Activated T-helper 1 cell treated with anti-CD3 and anti-CD28 coated beads, Interleukin-12 subunit alpha, Interleukin-12 subunit beta, Interleukin-2, Interleukin-4 antibody, amounts not matched to agents 30 ng/mL and 10 ng/mL and 1 ng/mL, durations not matched to agents 14 hours and 24 hours and 36 hours (primary cell): ENCODE results near the gene CMSS1. TPM values are rescaled to one million over a fixed set of nuclear protein-coding genes. Genes with fewer than 3 reads are reported as not detected.

Experiments used
- DNase-seq: peaks from one replicate; pipeline ENCODE4 v3.0.0; 2021; ENCODE audit warnings: low spot score
- H3K27ac Mint-ChIP-seq: one replicate; pipeline ENCODE4 v1.8.0; 2021; ENCODE audit warnings: mild to moderate bottlenecking, mixed read lengths
- H3K27me3 Mint-ChIP-seq: one replicate; pipeline ENCODE4 v1.8.0; 2022; ENCODE audit warnings: mild to moderate bottlenecking, moderate library complexity, mixed read lengths; ENCODE audit not compliant: insufficient read depth
- H3K36me3 Mint-ChIP-seq: one replicate; pipeline ENCODE4 v1.8.0; 2021; ENCODE audit warnings: low read depth, mixed read lengths
- H3K4me1 Mint-ChIP-seq: one replicate; pipeline ENCODE4 v1.8.0; 2021; ENCODE audit warnings: low read depth, mixed read lengths
- H3K4me3 Mint-ChIP-seq: one replicate; pipeline ENCODE4 v1.8.0; 2021; ENCODE audit warnings: mild to moderate bottlenecking, moderate library complexity, mixed read lengths
- H3K9me3 Mint-ChIP-seq: one replicate; pipeline ENCODE4 v1.8.0; 2021; ENCODE audit warnings: mixed read lengths
- intact Hi-C: fragments of 100-400 bp; cut with micrococcal nuclease; formaldehyde crosslinking; loops from one replicate; pipeline ENCODE4 v1.15.1; 2024
- total RNA-seq: library from RNA; stranded (reverse); gene quantifications from 2 replicates; pipeline ENCODE4 v1.2.3, GENCODE V29; 2022

CMSS1 gene
- total RNA-seq, 1 donor from 2014 or later: 108 TPM

- intact Hi-C loops: no loop called here
- Mint-ChIP-seq H3K27me3 (no peaks in the 10 kb centered on the region), H3K27ac (no peak overlapping the region), H3K4me1 (peaks cover 19% of the 10 kb centered on the region), H3K36me3 (peaks cover 8% of the 10 kb centered on the region), H3K9me3 (no peaks in the 10 kb centered on the region), H3K4me3 (no peak overlapping the region)
- no peak for DNase-seq
Observed at GRCh38 chr3:100001526-100002270, 184.0 kb downstream of the CMSS1 start.

DNA sequence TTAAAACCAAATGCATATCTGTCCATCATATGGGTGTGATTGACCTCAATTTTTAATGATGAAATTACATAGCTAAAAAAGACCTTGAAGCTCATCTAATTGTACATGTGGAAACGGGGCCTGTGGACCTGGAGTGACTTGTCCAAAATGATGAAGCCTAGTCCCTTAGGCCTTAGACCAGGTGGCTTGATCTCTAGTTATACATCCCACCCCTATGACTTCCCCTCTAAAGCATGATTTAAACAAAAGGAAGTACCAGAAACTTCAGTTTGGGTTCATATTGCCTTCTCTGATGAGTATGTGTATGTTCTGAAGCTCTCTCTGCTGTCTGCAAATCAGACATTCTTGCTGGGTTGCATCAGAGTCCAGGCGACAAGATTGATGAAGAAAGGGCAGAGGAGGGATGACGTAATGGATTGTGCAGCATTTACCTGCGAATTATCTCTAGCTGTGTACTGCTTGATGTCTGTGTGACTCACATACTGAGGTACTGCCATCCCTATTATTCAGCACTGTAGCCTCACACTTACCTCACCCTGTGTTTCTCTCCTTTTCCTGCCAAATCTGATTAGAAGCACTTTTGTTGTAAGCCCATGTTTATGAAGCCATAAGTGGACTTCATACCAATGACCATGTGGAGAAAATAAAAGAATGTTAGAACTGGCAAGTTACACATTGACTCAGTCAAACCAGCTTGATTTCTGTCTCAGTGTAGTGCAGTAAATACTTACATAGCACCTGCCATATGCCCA is 185.1 kb downstream of the CMSS1 start:
- H3K27me3 Mint-ChIP-seq: no peaks in the 10 kb centered on the region
- H3K36me3 Mint-ChIP-seq: peaks cover 8% of the 10 kb centered on the region
- DNase-seq: no peak
- peaks cover 19% of the 10 kb centered on the region for H3K4me1 Mint-ChIP-seq
- intact Hi-C loops: no loop called here
- no peak overlapping the region for H3K27ac Mint-ChIP-seq
- H3K9me3 Mint-ChIP-seq: no peaks in the 10 kb centered on the region
- no peak overlapping the region for H3K4me3 Mint-ChIP-seq

DNA sequence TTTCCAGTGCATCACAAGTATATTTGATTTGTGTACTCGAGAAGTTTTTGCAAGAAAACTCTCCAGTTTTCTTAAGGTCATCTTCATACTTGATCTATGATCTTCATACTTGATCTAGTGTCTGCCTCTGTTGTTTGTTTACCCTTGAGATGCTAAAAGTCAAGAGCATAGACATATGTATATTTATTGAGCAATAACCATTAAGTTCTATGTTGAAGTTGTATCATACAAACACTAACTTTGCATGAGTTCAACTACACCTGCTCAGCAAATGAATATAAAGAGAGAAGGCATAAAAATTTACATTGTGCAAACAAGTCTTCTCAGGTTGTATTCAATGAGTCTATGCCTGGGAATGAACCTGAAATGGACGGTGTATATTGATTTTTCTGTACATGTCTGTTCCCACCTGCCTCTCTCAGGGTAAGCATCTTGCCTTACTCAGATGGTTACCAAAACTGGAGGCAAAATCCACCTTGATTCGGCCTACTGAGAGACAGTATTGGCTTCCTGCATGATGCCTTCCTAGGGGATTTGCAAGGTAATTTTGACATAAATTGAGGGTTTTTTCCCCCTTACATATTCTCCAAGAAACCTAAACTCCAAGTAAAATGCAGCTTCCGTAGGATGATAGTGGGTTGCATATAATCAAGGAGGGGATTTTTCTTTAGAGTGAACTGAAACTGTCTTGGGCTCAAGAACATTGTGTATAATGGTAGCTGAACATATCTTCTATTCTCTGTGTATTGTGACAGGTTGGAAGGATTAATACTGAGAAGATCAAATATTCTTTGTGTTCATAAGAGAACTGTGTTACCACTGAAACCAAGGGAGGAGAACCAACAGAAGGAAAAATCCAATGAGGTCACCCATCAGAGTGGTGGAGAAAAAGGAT is 186.2 kb downstream of the CMSS1 start:
- no peak overlapping the region for H3K27ac Mint-ChIP-seq
- peaks cover 8% of the 10 kb centered on the region for H3K36me3 Mint-ChIP-seq

GRCh38 chr3:100004931-100005330 is 187.3 kb downstream of the CMSS1 start:
- Mint-ChIP-seq H3K36me3 (peaks cover 8% of the 10 kb centered on the region), H3K4me3 (no peak overlapping the region), H3K4me1 (peaks cover 23% of the 10 kb centered on the region), H3K9me3 (no peaks in the 10 kb centered on the region), H3K27me3 (no peaks in the 10 kb centered on the region), H3K27ac (no peak overlapping the region)
- no peak for DNase-seq
- intact Hi-C loops: no loop called here

More for the DNA sequence above, 186.2 kb downstream of the CMSS1 start:
- no peaks in the 10 kb centered on the region for H3K9me3 Mint-ChIP-seq
- H3K4me1 Mint-ChIP-seq: peaks cover 19% of the 10 kb centered on the region
- no peak for DNase-seq
- intact Hi-C loops: no loop called here
- H3K27me3 Mint-ChIP-seq: no peaks in the 10 kb centered on the region
- no peak overlapping the region for H3K4me3 Mint-ChIP-seq

DNA sequence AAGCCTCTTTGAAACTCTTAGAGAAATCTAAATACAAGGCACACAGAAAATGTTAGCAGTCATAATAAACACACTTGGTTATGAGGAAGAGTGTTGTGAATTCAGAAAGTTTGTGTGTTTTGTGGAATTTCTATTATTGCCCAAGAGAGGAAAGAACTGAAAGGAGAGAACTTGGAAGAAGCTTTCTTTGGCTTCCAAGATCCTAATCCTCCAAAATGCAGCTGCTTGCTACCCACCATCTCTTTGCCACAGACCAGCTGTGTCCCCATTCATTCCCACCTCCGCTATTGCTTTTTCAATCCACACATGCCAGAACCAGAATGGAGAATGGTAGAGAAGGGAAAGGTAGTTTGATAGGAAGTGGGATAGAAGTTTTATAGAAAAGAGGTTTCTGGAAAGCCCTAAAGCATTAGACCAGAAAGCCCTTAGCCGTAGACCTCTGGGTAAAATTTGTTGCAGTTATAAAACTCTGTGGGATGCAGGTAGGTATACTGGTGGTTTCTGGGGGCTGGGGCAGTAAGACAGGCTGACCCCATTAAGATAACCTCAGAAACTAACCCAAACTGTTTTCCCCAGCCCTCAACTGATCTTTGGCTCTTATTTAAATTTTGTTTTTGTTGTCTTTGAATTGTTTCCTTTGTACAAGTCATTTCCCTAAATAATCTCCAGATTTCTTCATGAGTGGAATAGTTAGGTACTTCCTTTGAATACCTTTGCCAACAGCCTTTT is 188.2 kb downstream of the CMSS1 start:
- Mint-ChIP-seq H3K36me3 (peaks cover 8% of the 10 kb centered on the region), H3K9me3 (no peaks in the 10 kb centered on the region), H3K27ac (no peak overlapping the region), H3K4me1 (peaks cover 26% of the 10 kb centered on the region), H3K27me3 (no peaks in the 10 kb centered on the region), H3K4me3 (no peak overlapping the region)
- DNase-seq: no peak
- intact Hi-C loops: no loop called here

GRCh38 chr3:100006570-100007271 is 189.1 kb downstream of the CMSS1 start:
- Mint-ChIP-seq H3K4me3 (no peak overlapping the region), H3K36me3 (peaks cover 9% of the 10 kb centered on the region), H3K27ac (no peak overlapping the region), H3K4me1 (peaks cover 26% of the 10 kb centered on the region), H3K27me3 (no peaks in the 10 kb centered on the region), H3K9me3 (no peaks in the 10 kb centered on the region)
- intact Hi-C loops: no loop called here
- DNase-seq: no peak

- Mint-ChIP-seq H3K36me3 (peaks cover 9% of the 10 kb centered on the region), H3K27me3 (no peaks in the 10 kb centered on the region), H3K4me1 (peaks cover 24% of the 10 kb centered on the region), H3K27ac (no peak overlapping the region), H3K4me3 (no peak overlapping the region), H3K9me3 (no peaks in the 10 kb centered on the region)
- DNase-seq: no peak
- intact Hi-C loops: no loop called here
Observed at GRCh38 chr3:100007313-100007712, 189.7 kb downstream of the CMSS1 start.

DNA sequence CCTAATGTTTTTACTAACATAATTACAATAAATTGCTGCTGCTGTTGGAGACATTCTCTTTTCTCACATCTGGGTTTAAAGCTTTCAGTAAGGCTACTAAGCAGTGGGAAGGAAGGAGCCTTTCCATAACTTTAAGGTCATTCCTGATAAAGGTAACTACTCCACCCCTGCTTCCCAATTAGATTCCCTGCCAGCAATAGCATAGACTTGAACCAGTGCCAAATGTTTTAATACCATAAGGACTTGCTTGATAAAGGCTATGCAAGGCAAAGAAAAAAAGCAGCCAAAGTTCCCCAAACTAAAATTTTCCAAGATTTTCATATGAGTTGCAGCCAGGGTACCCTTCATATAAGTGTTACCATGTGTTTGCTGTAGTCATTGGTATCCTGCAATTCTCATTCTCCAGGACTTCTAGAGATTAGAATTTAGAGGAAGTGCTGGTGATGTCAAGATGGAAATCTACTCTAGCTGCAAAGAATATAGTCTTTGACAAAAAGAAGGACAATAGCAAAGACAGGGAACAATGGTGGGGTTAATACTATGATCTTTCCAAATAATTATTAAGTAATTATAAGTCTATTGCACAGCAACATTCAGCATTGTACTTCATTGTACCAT is 190.5 kb downstream of the CMSS1 start:
- Mint-ChIP-seq H3K4me3 (no peak overlapping the region), H3K27me3 (no peaks in the 10 kb centered on the region), H3K9me3 (no peaks in the 10 kb centered on the region), H3K27ac (no peak overlapping the region), H3K36me3 (peaks cover 9% of the 10 kb centered on the region), H3K4me1 (peaks cover 15% of the 10 kb centered on the region)
- intact Hi-C loops: no loop called here
- DNase-seq: no peak

- Mint-ChIP-seq H3K36me3 (peaks cover 3% of the 10 kb centered on the region), H3K9me3 (no peaks in the 10 kb centered on the region), H3K4me1 (peaks cover 14% of the 10 kb centered on the region), H3K27ac (no peak overlapping the region), H3K4me3 (no peak overlapping the region), H3K27me3 (no peaks in the 10 kb centered on the region)
- no peak for DNase-seq
- intact Hi-C loops: no loop called here
Observed at GRCh38 chr3:100009276-100010086, 191.8 kb downstream of the CMSS1 start.

DNA sequence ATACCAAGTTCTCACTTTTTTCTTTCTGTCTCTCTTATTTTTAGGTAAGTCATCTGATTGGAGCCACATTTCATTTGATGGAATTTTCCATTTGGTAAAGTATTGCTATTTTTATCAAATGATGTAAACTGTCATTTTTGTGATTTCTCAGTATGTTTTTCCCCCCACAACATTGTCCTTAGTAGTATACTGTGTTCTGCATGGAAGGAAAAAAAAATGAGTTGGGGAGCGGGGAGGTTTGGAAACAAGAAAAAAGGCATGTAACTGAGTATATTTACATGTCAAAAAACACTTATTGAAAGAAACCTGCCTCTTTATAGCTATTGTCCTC is 192.4 kb downstream of the CMSS1 start:
- no peaks in the 10 kb centered on the region for H3K27me3 Mint-ChIP-seq
- intact Hi-C loops: no loop called here
- H3K36me3 Mint-ChIP-seq: peaks cover 3% of the 10 kb centered on the region
- no peak overlapping the region for H3K4me3 Mint-ChIP-seq
- DNase-seq: no peak
- H3K27ac Mint-ChIP-seq: no peak overlapping the region
- peaks cover 9% of the 10 kb centered on the region for H3K4me1 Mint-ChIP-seq
- H3K9me3 Mint-ChIP-seq: peaks cover 2% of the 10 kb centered on the region

- Mint-ChIP-seq H3K27me3 (no peaks in the 10 kb centered on the region), H3K9me3 (peaks cover 4% of the 10 kb centered on the region), H3K27ac (no peak overlapping the region), H3K36me3 (peaks cover under 1% of the 10 kb centered on the region), H3K4me1 (no peaks in the 10 kb centered on the region), H3K4me3 (no peak overlapping the region)
- no peak for DNase-seq
- intact Hi-C loops: no loop called here
Observed at GRCh38 chr3:100018806-100019205, 201.1 kb downstream of the CMSS1 start.
